ENCODE measurements around the gene IFI44L. TPM values are rescaled to one million over a fixed set of nuclear protein-coding genes. Genes with fewer than 3 reads are reported as not detected.

Gene IFI44L
- total RNA-seq, 2 experiments from 2014 or later, result 19.5 to 23.9 TPM

DNA sequence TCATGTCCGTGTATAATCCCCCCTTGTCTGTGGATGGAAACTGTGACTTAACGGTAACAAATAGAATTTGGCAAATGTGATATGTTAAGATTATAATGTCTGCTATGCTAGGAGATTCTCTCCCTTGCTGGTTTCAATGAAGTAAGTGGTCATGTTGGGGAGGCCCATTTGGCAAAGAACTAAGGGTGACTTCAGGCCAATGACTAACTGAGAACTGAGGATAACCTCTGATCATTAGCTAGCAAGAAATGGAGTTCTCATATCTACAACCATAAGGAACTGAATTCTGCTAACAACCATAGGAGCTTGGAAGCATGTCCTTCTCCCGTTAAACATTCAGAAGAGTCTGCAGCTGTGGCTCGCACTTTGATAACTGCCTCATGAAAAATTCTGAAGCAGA, 2.3 kb downstream of the IFI44L start:
- Mint-ChIP-seq H3K36me3 (ENCODE audit: low read depth) (peaks cover 10% of the 10 kb centered on the region), H3K4me1 (ENCODE audit: low read depth) (peaks cover 89% of the 10 kb centered on the region), H3K27me3 (no peaks in the 10 kb centered on the region), H3K27ac (peak overlapping the region; percentile 83), H3K9me3 (no peaks in the 10 kb centered on the region), H3K4me3 (peak overlapping the region; percentile 81)
- CTCF ChIA-PET, result interaction anchor here (0.6 kb wide), 1 partner anchor 23 kb away, joined by 3 read pairs; no protein-coding TSS in a partner anchor
- H3K4me3 ChIP-seq (ENCODE audit: low read length), result peak overlapping the region; percentile 24
- H3K4me1 ChIP-seq (ENCODE audit: insufficient read depth, low read length), result peaks cover 23% of the 10 kb centered on the region
- ATAC-seq (ENCODE audit: poor library complexity) (no peak), DNase-seq (peak in 1 of 14 experiments; percentile 6)
- no peaks in the 10 kb centered on the region for H3K9me3 ChIP-seq (ENCODE audit: control insufficient read depth in 1 of 2, insufficient read depth in 1 of 2, low read length in 2 of 2)
- no peak for TF ChIP-seq CTCF (IDR thresholded peaks at IDR 0.05)
- H3K36me3 ChIP-seq (ENCODE audit: insufficient read depth, low read length), result no peaks in the 10 kb centered on the region
- no peak overlapping the region for H3K27ac ChIP-seq (ENCODE audit: low read depth in 1 of 2, low read length in 2 of 2)
- H3K27me3 ChIP-seq (ENCODE audit: control insufficient read depth in 1 of 2, insufficient read depth in 2 of 2, low read length in 2 of 2), result no peaks in the 10 kb centered on the region
- intact Hi-C loops (cut with DNase I, micrococcal nuclease), result no loop called here
- POLR2A ChIA-PET, result interaction anchor here (0.6 to 4.7 kb wide), 6 partner anchors 17 to 479 kb away, joined by 3 to 29 read pairs (median 4); partner anchors contain the start of gene IFI44

DNA sequence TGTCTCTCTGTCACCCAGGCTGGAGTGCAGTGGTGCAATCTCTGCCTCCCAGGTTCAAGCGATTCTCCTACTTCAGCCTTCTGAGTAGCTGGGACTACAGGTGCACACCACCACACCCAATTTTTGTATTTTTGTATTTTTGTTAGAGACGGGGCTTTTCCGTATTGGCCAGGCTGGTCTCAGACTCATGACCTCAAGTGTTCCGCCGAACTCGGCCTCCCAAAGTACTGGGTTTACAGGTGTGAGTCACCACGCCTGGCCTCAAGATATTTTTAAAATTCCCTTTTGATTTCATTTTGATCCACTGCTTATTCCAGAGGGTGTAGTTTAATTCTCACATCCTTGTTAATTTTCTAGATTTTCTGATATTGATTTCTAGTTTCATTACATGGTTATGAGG, 3.8 kb downstream of the IFI44L start:
- ChIA-PET CTCF (no interaction called here), POLR2A (interaction anchor here (4.7 kb wide), 1 partner anchor 21 kb away, joined by 28 read pairs; no protein-coding TSS in a partner anchor)
- H3K4me3 Mint-ChIP-seq, result peak overlapping the region; percentile 79
- intact Hi-C loops (cut with DNase I, micrococcal nuclease), result no loop called here
- TF ChIP-seq CTCF (IDR thresholded peaks at IDR 0.05), result no peak
- H3K9me3 Mint-ChIP-seq, result no peaks in the 10 kb centered on the region
- Histone ChIP-seq H3K9me3 (ENCODE audit: control insufficient read depth in 1 of 2, insufficient read depth in 1 of 2, low read length in 2 of 2) (no peaks in the 10 kb centered on the region), H3K36me3 (ENCODE audit: insufficient read depth, low read length) (no peaks in the 10 kb centered on the region), H3K27me3 (ENCODE audit: control insufficient read depth in 1 of 2, insufficient read depth in 2 of 2, low read length in 2 of 2) (no peaks in the 10 kb centered on the region), H3K4me3 (ENCODE audit: low read length) (no peak overlapping the region), H3K27ac (ENCODE audit: low read depth in 1 of 2, low read length in 2 of 2) (no peak overlapping the region), H3K4me1 (ENCODE audit: insufficient read depth, low read length) (peaks cover 19% of the 10 kb centered on the region)
- peak overlapping the region; percentile 83 for H3K27ac Mint-ChIP-seq
- no peaks in the 10 kb centered on the region for H3K27me3 Mint-ChIP-seq
- H3K36me3 Mint-ChIP-seq (ENCODE audit: low read depth), result peaks cover 17% of the 10 kb centered on the region
- H3K4me1 Mint-ChIP-seq (ENCODE audit: low read depth), result peaks cover 85% of the 10 kb centered on the region
- ATAC-seq (ENCODE audit: poor library complexity) (no peak), DNase-seq (peak in 1 of 14 experiments; percentile 8)

DNA sequence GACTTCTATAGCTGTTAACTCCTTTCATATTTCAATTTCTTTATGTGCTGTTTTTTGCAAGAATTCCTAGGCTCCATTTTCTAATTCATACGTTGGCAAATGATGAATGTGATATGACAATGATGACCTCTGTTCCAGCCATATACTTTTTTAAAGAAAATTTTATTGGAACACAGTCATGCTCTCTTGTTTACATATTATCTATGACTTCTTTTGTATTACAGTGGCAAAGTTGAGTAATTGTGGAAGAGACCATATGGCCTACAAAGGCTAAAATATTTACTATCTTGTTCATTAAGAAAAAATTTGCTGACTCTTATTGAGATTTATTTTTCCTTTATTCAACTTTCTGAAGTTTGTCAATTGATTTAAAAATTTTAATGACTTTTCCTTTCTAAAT, 7.1 kb downstream of the IFI44L start:
- Mint-ChIP-seq H3K4me3 (no peak overlapping the region), H3K4me1 (ENCODE audit: low read depth) (peaks cover 58% of the 10 kb centered on the region), H3K36me3 (ENCODE audit: low read depth) (peaks cover 22% of the 10 kb centered on the region), H3K27ac (peak overlapping the region; percentile 1), H3K9me3 (no peaks in the 10 kb centered on the region), H3K27me3 (no peaks in the 10 kb centered on the region)
- H3K27ac ChIP-seq (ENCODE audit: low read depth in 1 of 2, low read length in 2 of 2), result no peak overlapping the region
- CTCF ChIA-PET, result interaction anchor here (0.7 to 2.4 kb wide), 2 partner anchors 10 to 43 kb away, joined by 3 to 14 read pairs; no protein-coding TSS in a partner anchor
- POLR2A ChIA-PET, result interaction anchor here (1.1 to 1.5 kb wide), 4 partner anchors 19 to 39 kb away, joined by 4 to 8 read pairs (median 4); partner anchors contain the start of gene IFI44
- H3K36me3 ChIP-seq (ENCODE audit: insufficient read depth, low read length), result no peaks in the 10 kb centered on the region
- TF ChIP-seq CTCF (IDR thresholded peaks at IDR 0.05), result no peak
- no peaks in the 10 kb centered on the region for H3K9me3 ChIP-seq (ENCODE audit: control insufficient read depth in 1 of 2, insufficient read depth in 1 of 2, low read length in 2 of 2)
- no peak for ATAC-seq (ENCODE audit: poor library complexity)
- no peak for DNase-seq
- H3K4me1 ChIP-seq (ENCODE audit: insufficient read depth, low read length), result peaks cover 8% of the 10 kb centered on the region
- H3K4me3 ChIP-seq (ENCODE audit: low read length), result no peak overlapping the region
- intact Hi-C loops (cut with DNase I, micrococcal nuclease), result loop anchor here in 1 of 2 experiments (2.0 kb wide), 1 partner anchor 17 kb away; no protein-coding TSS in a partner anchor
- no peaks in the 10 kb centered on the region for H3K27me3 ChIP-seq (ENCODE audit: control insufficient read depth in 1 of 2, insufficient read depth in 2 of 2, low read length in 2 of 2)
